Tibial nerve (tissue), 4 donors: ENCODE data around the gene MAP4K3. TPM values are rescaled to one million over a fixed set of nuclear protein-coding genes. Genes with fewer than 3 reads are reported as not detected.

Experiments
- DNase-seq, 2 donors: peaks; one replicate each; pipeline ENCODE4 v3.0.0-alpha.2; 2019; ENCODE audit warnings: low spot score in 2 of 2
- H3K27ac ChIP-seq, 4 donors: fragments of 200-600 bp; sonication (generic) in 3 of 4; one replicate each; pipeline ENCODE4 v1.5.1; 2017 to 2019; ENCODE audit warnings: mild to moderate bottlenecking in 1 of 4
- H3K27me3 ChIP-seq, 2 donors: fragments of 200-600 bp; sonication (generic) in 1 of 2; one replicate each; pipeline versions ENCODE4 v1.5.1 to v1.6.0; 2017 to 2019
- H3K36me3 ChIP-seq, 3 donors: fragments of 200-600 bp; sonication (generic); one replicate each; pipeline ENCODE4 v1.5.1; 2018 to 2019
- H3K4me1 ChIP-seq, 4 donors: fragments of 200-600 bp; sonication (generic) in 3 of 4; one replicate each; pipeline ENCODE4 v1.5.1; 2017 to 2019
- H3K4me3 ChIP-seq, 4 donors: fragments of 200-600 bp; sonication (generic) in 3 of 4; one replicate each; pipeline ENCODE4 v1.5.1; 2017 to 2019; ENCODE audit warnings: mild to moderate bottlenecking in 1 of 4, moderate library complexity in 1 of 4
- H3K9me3 ChIP-seq, 4 donors: fragments of 200-600 bp; sonication (generic) in 3 of 4; one replicate each; pipeline ENCODE4 v1.5.1; 2017 to 2019
- EP300 ChIP-seq, 2 donors: sonication (generic); formaldehyde crosslinking; IDR thresholded peaks; one replicate each; pipeline ENCODE4 v1.6.1; 2017; ENCODE audit warnings: antibody characterized with exemption in 2 of 2, mild to moderate bottlenecking in 1 of 2
- POLR2A ChIP-seq, 2 donors: fragments of 450-650 bp; IDR thresholded peaks; one replicate each; pipeline ENCODE4 v1.6.1; 2017; ENCODE audit warnings: antibody characterized with exemption in 2 of 2, mild to moderate bottlenecking in 2 of 2, moderate library complexity in 2 of 2
- WGBS, 2 donors: methylation state at CpG; one replicate each; pipeline ENCODE4 v1.1.5; 2018; 5-methylcytosine and 5-hydroxymethylcytosine counted together
- total RNA-seq, 4 donors: library from RNA; depleted of rRNA; stranded (reverse); fragments of >200 nt; gene quantifications; one replicate each; pipeline ENCODE4 v1.1.0, GENCODE V29; 2016
- TF ChIP-seq, protein P1 (sequence below), 5 experiments: fragments of 200-600 bp in 3 of 5; fragments of 450-650 bp in 2 of 5; sonication (generic) in 3 of 5; IDR thresholded peaks; one replicate each; pipeline ENCODE4 v1.5.1; 2016 to 2019; ENCODE audit warnings: antibody characterized with exemption in 5 of 5, mild to moderate bottlenecking in 3 of 5, moderate library complexity in 2 of 5

MAP4K3 gene
- total RNA-seq, 4 donors from 2014 or later, result 54.4 to 102 (median 60.2) TPM

DNA sequence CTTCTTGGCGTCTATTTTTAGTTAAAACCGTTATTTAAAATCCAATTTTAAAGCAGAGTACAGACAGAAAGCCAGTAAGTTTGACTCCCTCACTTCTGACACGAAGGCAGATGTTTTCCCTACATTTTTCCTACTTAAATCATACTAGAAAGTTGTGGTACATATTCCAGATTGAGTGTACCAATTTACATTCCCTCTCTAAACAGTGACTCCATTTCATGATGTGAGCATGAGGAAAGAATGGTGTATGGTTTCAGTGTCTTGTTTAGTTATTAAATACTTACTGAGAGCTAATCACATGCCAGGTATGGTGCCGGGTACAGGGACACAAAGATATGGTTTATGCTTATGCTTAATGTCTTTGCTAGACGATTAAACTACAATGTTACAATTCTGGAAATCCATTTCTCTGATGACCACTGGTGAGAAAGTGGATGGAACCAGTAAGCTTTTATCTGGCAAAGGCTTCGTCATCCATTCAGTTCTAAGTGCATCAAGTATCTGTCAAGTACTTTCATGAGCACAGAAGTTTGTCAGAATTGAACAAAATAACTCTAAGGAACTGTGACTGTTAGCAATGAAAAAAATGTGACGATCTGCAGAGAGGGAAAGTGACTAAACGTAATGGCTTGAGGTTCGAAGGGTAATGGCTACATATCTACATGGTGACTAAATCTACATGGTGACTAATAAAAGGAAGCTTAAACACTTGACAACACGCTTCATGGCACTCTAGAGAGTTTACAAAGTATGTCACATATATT lies 25.7 kb downstream of the MAP4K3 start:
- no peak overlapping the region for H3K4me3 ChIP-seq
- no peaks in the 10 kb centered on the region for H3K9me3 ChIP-seq
- H3K36me3 ChIP-seq, result no peaks in the 10 kb centered on the region
- peaks cover 0 to 62% (median 16%) of the 10 kb centered on the region in 4 donors for H3K4me1 ChIP-seq
- no peaks in the 10 kb centered on the region for H3K27me3 ChIP-seq
- H3K27ac ChIP-seq, result no peak overlapping the region
- TF ChIP-seq POLR2A (IDR thresholded peaks at IDR 0.05) (no peak), EP300 (IDR thresholded peaks at IDR 0.05) (no peak)
- TF ChIP-seq, protein P1, sequence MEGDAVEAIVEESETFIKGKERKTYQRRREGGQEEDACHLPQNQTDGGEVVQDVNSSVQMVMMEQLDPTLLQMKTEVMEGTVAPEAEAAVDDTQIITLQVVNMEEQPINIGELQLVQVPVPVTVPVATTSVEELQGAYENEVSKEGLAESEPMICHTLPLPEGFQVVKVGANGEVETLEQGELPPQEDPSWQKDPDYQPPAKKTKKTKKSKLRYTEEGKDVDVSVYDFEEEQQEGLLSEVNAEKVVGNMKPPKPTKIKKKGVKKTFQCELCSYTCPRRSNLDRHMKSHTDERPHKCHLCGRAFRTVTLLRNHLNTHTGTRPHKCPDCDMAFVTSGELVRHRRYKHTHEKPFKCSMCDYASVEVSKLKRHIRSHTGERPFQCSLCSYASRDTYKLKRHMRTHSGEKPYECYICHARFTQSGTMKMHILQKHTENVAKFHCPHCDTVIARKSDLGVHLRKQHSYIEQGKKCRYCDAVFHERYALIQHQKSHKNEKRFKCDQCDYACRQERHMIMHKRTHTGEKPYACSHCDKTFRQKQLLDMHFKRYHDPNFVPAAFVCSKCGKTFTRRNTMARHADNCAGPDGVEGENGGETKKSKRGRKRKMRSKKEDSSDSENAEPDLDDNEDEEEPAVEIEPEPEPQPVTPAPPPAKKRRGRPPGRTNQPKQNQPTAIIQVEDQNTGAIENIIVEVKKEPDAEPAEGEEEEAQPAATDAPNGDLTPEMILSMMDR (IDR thresholded peaks at IDR 0.05), result no peak
- WGBS, 2 donors, result 63 to 70% methylated on average over 10 of the region's 10 CpGs
- DNase-seq, result no peak

DNA sequence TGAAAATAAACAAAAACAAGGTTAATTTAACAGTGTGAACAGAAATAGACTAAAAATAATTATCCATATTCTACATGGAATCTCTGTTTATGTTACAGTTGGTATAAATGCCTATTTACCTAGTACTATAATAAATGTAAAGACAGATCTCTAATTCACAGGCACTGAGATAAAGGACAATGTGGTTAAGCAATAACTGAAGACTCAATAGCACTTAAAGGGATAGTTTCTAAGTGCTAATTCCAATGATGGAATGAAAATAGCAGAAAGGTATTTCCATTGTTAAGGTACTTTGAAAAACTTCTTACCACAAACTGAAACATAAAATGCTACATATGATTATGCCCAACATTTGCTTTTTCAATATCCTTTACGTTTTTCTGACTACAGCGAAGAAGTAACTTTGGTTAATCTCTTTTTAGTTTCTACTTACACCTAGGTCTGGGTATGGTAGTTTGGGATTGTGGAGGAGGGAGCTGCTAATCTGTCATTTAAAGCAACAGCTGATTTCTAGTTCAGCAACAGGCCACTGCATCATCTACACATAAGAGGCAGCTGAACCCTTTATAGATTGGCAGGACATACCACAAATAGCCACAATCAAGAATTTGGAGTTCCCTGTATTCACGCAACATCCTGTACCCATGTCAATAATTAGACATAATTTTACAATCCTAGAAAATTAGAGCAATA lies 27.2 kb downstream of the MAP4K3 start:
- no peaks in the 10 kb centered on the region for H3K36me3 ChIP-seq
- H3K4me3 ChIP-seq, result no peak overlapping the region
- TF ChIP-seq EP300 (IDR thresholded peaks at IDR 0.05) (no peak), POLR2A (IDR thresholded peaks at IDR 0.05) (no peak)
- TF ChIP-seq, protein P1 (IDR thresholded peaks at IDR 0.05), result no peak
- H3K27me3 ChIP-seq, result no peaks in the 10 kb centered on the region
- H3K4me1 ChIP-seq, result peaks cover 0 to 62% (median 12%) of the 10 kb centered on the region in 4 donors
- H3K27ac ChIP-seq, result peak overlapping the region in 1 of 4 donors; percentile 8
- no peaks in the 10 kb centered on the region for H3K9me3 ChIP-seq
- DNase-seq, result no peak
- WGBS, 2 donors, result 94% methylated on average over 3 of the region's 3 CpGs

- H3K4me3 ChIP-seq, result peak overlapping the region in 1 of 4 donors; percentile 1
- no peaks in the 10 kb centered on the region for H3K36me3 ChIP-seq
- DNase-seq, result no peak
- peaks cover 0 to 61% (median 14%) of the 10 kb centered on the region in 4 donors for H3K4me1 ChIP-seq
- H3K27ac ChIP-seq, result peak overlapping the region in 1 of 4 donors; percentile 1
- H3K27me3 ChIP-seq, result no peaks in the 10 kb centered on the region
- TF ChIP-seq EP300 (IDR thresholded peaks at IDR 0.05) (no peak), POLR2A (IDR thresholded peaks at IDR 0.05) (no peak)
- TF ChIP-seq, protein P1 (IDR thresholded peaks at IDR 0.05), result no peak
- 65 to 74% methylated on average over 3 of the region's 3 CpGs for WGBS, 2 donors
- no peaks in the 10 kb centered on the region for H3K9me3 ChIP-seq
Observed at GRCh38 chr2:39408351-39409136, 28.5 kb downstream of the MAP4K3 start.

DNA sequence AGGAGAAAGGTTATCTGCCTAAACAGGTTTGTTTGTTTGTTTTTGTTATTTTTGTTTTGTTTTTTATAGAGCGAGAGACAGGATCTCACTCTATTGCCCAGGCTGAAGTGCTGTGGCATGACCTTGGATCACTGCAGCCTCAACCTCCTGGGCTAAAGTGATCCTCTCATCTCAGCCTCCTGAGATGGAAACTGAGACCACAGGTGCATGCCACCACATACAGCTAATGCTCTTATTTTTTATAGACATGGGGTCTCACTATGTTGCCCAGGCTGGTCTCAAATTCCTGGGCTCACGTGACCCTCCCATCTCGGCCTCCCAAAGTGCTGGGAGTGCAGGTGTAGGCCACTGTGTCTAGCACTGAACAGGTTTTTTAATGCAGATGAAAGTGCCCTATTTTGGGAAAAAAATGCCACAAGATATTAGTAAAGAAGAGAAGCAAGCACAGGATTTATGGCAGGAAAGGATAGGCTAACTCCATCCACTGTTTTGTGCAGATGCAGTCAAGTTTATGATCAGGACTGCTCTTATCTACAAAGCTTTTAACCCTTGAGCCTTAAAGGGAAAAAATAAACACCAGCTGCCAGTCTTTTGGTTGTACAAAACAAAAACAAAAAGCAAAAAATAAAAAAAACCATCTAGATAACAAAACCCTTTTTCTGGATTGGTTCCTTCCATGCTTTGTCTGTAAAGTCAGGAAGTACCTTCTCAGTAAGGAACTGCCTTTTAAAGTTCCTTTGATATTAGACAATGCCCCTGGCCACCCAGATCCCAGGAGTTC lies 29.4 kb downstream of the MAP4K3 start:
- no peak overlapping the region for H3K4me3 ChIP-seq
- peaks cover 0 to 67% (median 17%) of the 10 kb centered on the region in 4 donors for H3K4me1 ChIP-seq
- no peaks in the 10 kb centered on the region for H3K36me3 ChIP-seq
- 94 to 96% methylated on average over 3 of the region's 3 CpGs for WGBS, 2 donors
- H3K9me3 ChIP-seq, result no peaks in the 10 kb centered on the region
- H3K27ac ChIP-seq, result no peak overlapping the region
- H3K27me3 ChIP-seq, result no peaks in the 10 kb centered on the region
- TF ChIP-seq EP300 (IDR thresholded peaks at IDR 0.05) (no peak), POLR2A (IDR thresholded peaks at IDR 0.05) (no peak)
- no peak for DNase-seq

DNA sequence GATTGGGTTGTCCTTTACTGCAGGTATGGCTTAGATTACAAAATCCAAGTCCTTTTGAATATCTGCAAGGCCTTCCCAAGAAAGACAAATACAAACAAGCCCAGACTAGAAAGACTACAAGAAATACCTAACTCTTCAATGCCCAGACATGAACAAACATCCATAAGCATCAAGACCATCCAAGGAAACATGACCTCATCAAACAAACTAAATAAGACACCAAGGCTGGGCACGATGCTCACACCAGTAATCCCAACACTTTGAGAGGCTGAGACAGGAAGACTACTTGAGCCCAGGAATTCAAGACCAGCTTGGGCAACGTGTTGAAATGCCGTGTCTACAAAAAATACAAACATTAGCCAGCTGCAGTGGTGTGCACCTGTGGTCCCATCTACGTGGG lies 31.7 kb downstream of the MAP4K3 start:
- no peak for DNase-seq
- TF ChIP-seq POLR2A (IDR thresholded peaks at IDR 0.05) (no peak), EP300 (IDR thresholded peaks at IDR 0.05) (no peak)
- TF ChIP-seq, protein P1 (IDR thresholded peaks at IDR 0.05), result no peak
- 89 to 95% methylated on average over 4 of the region's 4 CpGs for WGBS, 2 donors
- H3K36me3 ChIP-seq, result no peaks in the 10 kb centered on the region
- peaks cover 0 to 70% (median 15%) of the 10 kb centered on the region in 4 donors for H3K4me1 ChIP-seq
- no peaks in the 10 kb centered on the region for H3K9me3 ChIP-seq
- no peaks in the 10 kb centered on the region for H3K27me3 ChIP-seq
- no peak overlapping the region for H3K4me3 ChIP-seq
- H3K27ac ChIP-seq, result no peak overlapping the region
